Progenitor cell of endocrine pancreas (in vitro differentiated cells): ENCODE results near the gene TRIM51. TPM values are rescaled to one million over a fixed set of nuclear protein-coding genes. Genes with fewer than 3 reads are reported as not detected.

Experiments
- DNase-seq: peaks from one replicate; pipeline ENCODE4 v3.0.0; 2021; ENCODE audit warnings: low spot score; ENCODE audit not compliant: unreplicated experiment
- H3K27ac Mint-ChIP-seq: 2 replicates; pipeline ENCODE4 v1.8.0; 2021; ENCODE audit warnings: mild to moderate bottlenecking, moderate library complexity, mixed read lengths
- H3K27me3 Mint-ChIP-seq: 2 replicates; pipeline ENCODE4 v1.8.0; 2021; ENCODE audit warnings: mixed read lengths
- H3K36me3 Mint-ChIP-seq: 2 replicates; pipeline ENCODE4 v1.8.0; 2022; ENCODE audit warnings: mixed read lengths; ENCODE audit not compliant: insufficient read depth
- H3K4me1 Mint-ChIP-seq: 2 replicates; pipeline ENCODE4 v1.8.0; 2021; ENCODE audit warnings: low read depth, mixed read lengths
- H3K4me3 Mint-ChIP-seq: 2 replicates; pipeline ENCODE4 v1.8.0; 2021; ENCODE audit warnings: low read depth, mild to moderate bottlenecking, moderate library complexity, mixed read lengths
- H3K9me3 Mint-ChIP-seq: 2 replicates; pipeline ENCODE4 v1.8.0; 2021; ENCODE audit warnings: low read depth, mixed read lengths
- total RNA-seq: library from RNA; stranded (reverse); gene quantifications from 2 replicates; pipeline ENCODE4 v1.2.1, GENCODE V29; 2021
- TF ChIP-seq, protein P1 (sequence below): fragments of 200-600 bp; sonication (generic); IDR thresholded peaks from one replicate; pipeline ENCODE4 v1.5.0; 2021; ENCODE audit warnings: antibody characterized with exemption, mild to moderate bottlenecking; ENCODE audit not compliant: unreplicated experiment

The TRIM51 gene
- total RNA-seq, 1 donor from 2014 or later = not detected

DNA sequence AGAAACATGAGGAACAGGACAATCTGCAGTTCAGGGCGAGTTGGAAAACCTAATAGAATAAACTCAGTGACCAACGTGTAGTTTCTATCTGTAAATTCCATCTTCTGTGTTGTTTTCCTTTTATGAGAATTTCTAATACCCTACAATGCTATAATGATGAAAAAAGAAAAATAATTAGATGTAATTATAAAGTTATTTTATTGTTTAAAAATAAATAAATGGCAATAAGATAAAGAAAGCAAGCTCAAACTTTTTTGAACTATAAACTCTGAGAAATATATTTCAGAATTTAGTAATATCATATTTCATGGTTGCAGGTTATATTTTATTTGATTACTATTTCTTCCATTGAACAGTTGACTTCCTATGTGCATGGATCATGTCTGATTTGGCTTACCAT is 53.2 kb downstream of the TRIM51 start, which contains the start of gene OR5I1:
TSS of gene OR5I1 (minus strand) at position 101 of the 400 bp plus-strand sequence. CDS start at position 101, 0 bp downstream.
- H3K4me3 Mint-ChIP-seq = no peak within 1 kb of the TSS
- TF ChIP-seq, protein P1, sequence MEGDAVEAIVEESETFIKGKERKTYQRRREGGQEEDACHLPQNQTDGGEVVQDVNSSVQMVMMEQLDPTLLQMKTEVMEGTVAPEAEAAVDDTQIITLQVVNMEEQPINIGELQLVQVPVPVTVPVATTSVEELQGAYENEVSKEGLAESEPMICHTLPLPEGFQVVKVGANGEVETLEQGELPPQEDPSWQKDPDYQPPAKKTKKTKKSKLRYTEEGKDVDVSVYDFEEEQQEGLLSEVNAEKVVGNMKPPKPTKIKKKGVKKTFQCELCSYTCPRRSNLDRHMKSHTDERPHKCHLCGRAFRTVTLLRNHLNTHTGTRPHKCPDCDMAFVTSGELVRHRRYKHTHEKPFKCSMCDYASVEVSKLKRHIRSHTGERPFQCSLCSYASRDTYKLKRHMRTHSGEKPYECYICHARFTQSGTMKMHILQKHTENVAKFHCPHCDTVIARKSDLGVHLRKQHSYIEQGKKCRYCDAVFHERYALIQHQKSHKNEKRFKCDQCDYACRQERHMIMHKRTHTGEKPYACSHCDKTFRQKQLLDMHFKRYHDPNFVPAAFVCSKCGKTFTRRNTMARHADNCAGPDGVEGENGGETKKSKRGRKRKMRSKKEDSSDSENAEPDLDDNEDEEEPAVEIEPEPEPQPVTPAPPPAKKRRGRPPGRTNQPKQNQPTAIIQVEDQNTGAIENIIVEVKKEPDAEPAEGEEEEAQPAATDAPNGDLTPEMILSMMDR = no peak
- H3K27ac Mint-ChIP-seq = no peak within 1 kb of the TSS
- no peak for DNase-seq
- peaks cover 7% of the 10 kb centered on the region for H3K4me1 Mint-ChIP-seq
- H3K9me3 Mint-ChIP-seq = peaks cover 9% of the 10 kb centered on the region
- no peaks in the 10 kb centered on the region for H3K36me3 Mint-ChIP-seq
- no peaks in the 10 kb centered on the region for H3K27me3 Mint-ChIP-seq

Other genes with a start within 250 kb of the TRIM51 start
- gene OR4P4, start 248.2 kb upstream of the TRIM51 start, total RNA-seq = not detected in 2 replicates
- not detected in 2 replicates for gene OR4S2, start 235.0 kb upstream of the TRIM51 start, total RNA-seq
- gene OR4C6, start 221.1 kb upstream of the TRIM51 start, total RNA-seq = not detected in 2 replicates
- not detected in 2 replicates for gene OR5D13, start 109.9 kb upstream of the TRIM51 start, total RNA-seq
- gene OR5D14, start 87.7 kb upstream of the TRIM51 start, total RNA-seq = not detected in 2 replicates
- not detected in 2 replicates for gene OR5L1, start 71.9 kb upstream of the TRIM51 start, total RNA-seq
- not detected in 2 replicates for gene OR5D18, start 63.7 kb upstream of the TRIM51 start, total RNA-seq
- gene OR5L2, start 56.1 kb upstream of the TRIM51 start, total RNA-seq = not detected in 2 replicates
- not detected in 2 replicates for gene OR5D16, start 44.5 kb upstream of the TRIM51 start, total RNA-seq
- not detected in 2 replicates for gene OR5W2, start 31.3 kb downstream of the TRIM51 start, total RNA-seq
- not detected in 2 replicates for gene OR5I1, start 53.1 kb downstream of the TRIM51 start, total RNA-seq
- not detected in 2 replicates for gene OR10AG1, start 86.6 kb downstream of the TRIM51 start, total RNA-seq
- gene OR5F1, start 111.3 kb downstream of the TRIM51 start, total RNA-seq = not detected in 2 replicates
- not detected in 2 replicates for gene OR5AS1, start 144.4 kb downstream of the TRIM51 start, total RNA-seq
- gene OR8I2, start 210.0 kb downstream of the TRIM51 start, total RNA-seq = not detected in 2 replicates
- not detected in 2 replicates for gene OR8H2, start 220.4 kb downstream of the TRIM51 start, total RNA-seq
- not detected in 2 replicates for gene OR8H3, start 239.1 kb downstream of the TRIM51 start, total RNA-seq